GM21381 (cell line): ENCODE data around the gene GRM5.
A peak's percentile ranks its signal among the peaks of the same experiment; 100 is the strongest.
"Not testable (repeated sequence)": the region's sequence is repeated elsewhere in the genome, so short reads cannot be mapped to it uniquely, and the experiment has no call there.

ENCODE experiments used
- ATAC-seq: cut with Tn5 transposase; IDR thresholded peaks from one replicate; pipeline ENCODE4 v1.9.1; 2021; ENCODE audit warnings: mild to moderate bottlenecking, moderate library complexity; ENCODE audit not compliant: unreplicated experiment

Gene GRM5

GRCh38 chr11:88975441-88975840, 90.3 kb downstream of the GRM5 start:
- not testable (repeated sequence) for ATAC-seq

- no peak for ATAC-seq
Observed at GRCh38 chr11:88972210-88972609, 93.6 kb downstream of the GRM5 start.

DNA sequence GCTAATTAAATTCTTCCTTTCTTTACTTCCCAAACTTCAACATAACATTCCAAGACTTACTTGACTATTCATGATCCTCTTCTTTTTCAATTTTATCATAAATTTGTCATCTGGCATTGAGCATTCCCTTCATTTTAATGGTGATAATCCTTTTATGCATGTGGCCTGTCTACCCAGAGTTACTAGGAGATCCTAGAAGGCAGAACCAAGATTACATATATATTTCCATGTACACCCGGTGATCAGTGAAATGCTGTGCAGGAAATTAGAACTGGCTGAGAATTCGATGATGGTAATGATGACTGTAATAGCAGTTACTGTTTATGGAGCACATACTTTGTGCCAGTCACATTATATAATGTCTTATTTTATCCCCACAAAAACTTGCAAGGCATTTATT, 104.2 kb downstream of the GRM5 start:
- not testable (repeated sequence) for ATAC-seq

DNA sequence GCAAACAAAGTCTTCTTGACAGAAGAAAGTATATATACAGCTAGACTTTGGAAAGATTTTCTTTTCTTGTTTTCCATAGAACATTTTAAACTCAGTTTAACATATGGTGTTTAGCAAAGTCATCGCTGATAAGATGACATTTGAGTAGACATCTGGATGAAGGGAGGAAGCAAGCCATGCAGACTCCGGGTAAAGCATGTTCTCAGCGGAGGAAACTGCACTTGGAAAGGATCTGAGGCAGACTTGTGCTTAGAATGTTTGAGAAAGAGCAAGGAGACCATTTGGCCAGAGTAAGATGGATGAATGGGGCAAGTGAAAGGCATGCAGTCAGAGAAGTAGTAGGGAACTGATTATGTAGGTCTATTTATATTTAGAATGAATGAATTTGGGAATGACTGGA, 105.9 kb downstream of the GRM5 start:
- ATAC-seq: not testable (repeated sequence)

DNA sequence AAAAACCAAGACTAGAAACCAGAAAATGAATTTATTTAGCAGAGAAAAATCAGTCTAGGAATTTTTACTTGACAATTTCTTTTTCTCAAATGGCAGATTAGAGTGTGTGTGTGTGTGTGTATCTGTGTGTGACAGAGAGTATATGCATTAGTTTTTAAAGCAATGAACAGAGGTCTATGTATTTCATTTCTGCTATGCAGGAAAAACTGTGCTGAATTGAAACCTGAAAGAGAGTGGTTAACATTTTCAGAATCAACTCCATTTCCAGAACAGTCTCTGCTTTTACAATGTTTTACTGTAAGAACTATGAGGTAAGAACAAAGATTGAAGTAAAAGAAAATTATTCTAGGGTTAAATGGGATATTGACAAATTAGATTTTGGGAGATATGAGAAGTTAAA, 114.8 kb downstream of the GRM5 start:
- no peak for ATAC-seq

DNA sequence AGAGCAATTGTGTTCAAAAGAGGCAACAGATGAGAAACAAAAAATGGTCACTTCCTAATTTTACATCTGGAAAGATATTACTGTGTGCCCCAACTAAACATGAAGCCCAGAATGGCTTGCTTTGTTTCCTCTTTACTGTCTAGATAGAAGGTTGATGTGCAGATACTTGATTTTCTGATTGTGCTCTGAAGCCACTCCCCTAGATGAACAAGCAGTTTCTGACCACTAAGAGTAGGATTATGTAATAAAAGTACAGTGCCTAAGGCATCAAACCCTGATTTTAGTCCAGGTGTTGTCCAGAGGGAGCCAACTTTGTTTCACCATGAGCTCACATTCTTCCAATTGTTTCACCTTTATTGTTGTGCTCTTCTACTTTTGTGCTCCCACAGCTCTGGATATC, 116.9 kb downstream of the GRM5 start:
- not testable (repeated sequence) for ATAC-seq

- ATAC-seq: peak; percentile 70
Observed at GRCh38 chr11:88947843-88948572, 117.8 kb downstream of the GRM5 start.

GRCh38 chr11:88929665-88930064, 136.1 kb downstream of the GRM5 start:
- ATAC-seq: not testable (repeated sequence)

- not testable (repeated sequence) for ATAC-seq
Observed at GRCh38 chr11:88917065-88917464, 148.7 kb downstream of the GRM5 start.

GRCh38 chr11:88909500-88909899, 156.3 kb downstream of the GRM5 start:
- ATAC-seq: no peak

GRCh38 chr11:88901436-88901835, 164.3 kb downstream of the GRM5 start:
- ATAC-seq: not testable (repeated sequence)

- ATAC-seq: not testable (repeated sequence)
Observed at GRCh38 chr11:88888855-88889254, 176.9 kb downstream of the GRM5 start.

DNA sequence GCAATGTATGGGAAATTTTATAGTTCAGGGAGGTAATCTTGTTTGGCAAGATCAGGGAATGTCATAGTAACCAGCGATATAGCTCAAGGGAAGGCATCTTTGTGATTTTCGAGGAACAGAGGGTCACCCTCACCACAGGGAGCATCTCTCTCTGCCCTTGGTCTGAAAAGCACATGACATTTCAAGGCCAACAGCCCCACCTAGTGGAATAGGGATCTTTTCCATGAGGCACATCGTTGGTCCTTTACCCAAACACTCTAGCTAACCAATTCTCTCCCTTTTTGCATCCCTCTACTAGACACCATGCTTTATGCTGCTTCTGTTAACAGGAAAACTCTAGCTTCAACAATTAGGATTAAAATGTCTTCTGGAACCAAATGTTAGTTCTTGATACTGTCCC, 179.0 kb downstream of the GRM5 start:
- ATAC-seq: peak; percentile 62

- not testable (repeated sequence) for ATAC-seq
Observed at GRCh38 chr11:88882800-88883199, 183.0 kb downstream of the GRM5 start.

GRCh38 chr11:88861618-88862017, 204.2 kb downstream of the GRM5 start:
- no peak for ATAC-seq

- ATAC-seq: not testable (repeated sequence)
Observed at GRCh38 chr11:88860431-88860830, 205.4 kb downstream of the GRM5 start.

- not testable (repeated sequence) for ATAC-seq
Observed at GRCh38 chr11:88853963-88854362, 211.8 kb downstream of the GRM5 start.

DNA sequence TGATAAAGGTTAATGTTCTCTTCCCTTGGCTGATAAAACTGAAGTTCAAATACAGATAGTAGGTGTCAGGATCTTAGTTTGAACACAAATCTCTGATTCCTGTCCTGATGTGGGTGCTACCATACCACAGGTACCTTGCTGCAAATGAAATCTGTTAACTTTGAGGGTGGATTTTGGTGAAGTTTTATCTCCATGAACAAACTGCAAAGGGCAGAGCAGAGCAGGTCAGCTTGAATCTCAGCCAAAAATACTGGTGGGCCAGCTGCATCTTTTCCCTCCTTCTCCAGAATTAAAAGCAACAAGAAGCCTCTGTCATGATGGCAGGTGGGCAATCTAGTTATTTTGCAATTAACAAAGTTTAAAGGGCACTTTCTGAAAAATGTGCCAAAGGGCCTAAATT, 214.2 kb downstream of the GRM5 start:
- ATAC-seq: not testable (repeated sequence)

GRCh38 chr11:88849773-88850172, 216.0 kb downstream of the GRM5 start:
- not testable (repeated sequence) for ATAC-seq

- ATAC-seq: no peak
Observed at GRCh38 chr11:88849368-88849767, 216.4 kb downstream of the GRM5 start.

GRCh38 chr11:88846266-88846665, 219.5 kb downstream of the GRM5 start:
- not testable (repeated sequence) for ATAC-seq

DNA sequence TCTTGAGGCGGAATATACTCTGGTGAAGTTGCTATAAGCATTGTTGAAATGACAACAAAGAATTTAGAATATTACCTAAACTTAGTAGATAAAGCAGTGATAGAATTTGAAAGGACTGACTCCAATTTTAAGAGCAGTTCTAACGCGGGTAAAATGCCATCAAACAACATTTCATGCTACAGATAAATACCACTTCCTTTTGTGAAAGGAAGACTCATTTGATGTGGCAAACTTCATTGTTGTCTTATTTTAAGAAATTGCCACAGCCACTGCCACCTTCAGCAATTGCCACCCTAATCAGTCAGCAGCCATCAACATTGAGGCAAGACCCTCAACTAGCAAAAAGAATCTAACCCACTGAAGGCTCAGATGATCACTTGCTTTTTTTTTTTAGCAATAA, 220.8 kb downstream of the GRM5 start:
- not testable (repeated sequence) for ATAC-seq
